IMR-90 (cell line): Measurements from ENCODE around the gene MIEN1. TPM values are rescaled to one million over a fixed set of nuclear protein-coding genes. Genes with fewer than 3 reads are reported as not detected.
"Not testable (repeated sequence)": the region's sequence is repeated elsewhere in the genome, so short reads cannot be mapped to it uniquely, and the experiment has no call there.

Experiments
- ATAC-seq: fragments of 200-7000 bp; cut with Tn5 transposase; 2 replicates; pipeline ENCODE4 v1.9.1; 2020; ENCODE audit warnings: low read depth, mild to moderate bottlenecking, moderate library complexity
- BruUV-seq: library from RNA; stranded (reverse); fragments of 400-500 nt; replicated peaks from 2 replicates; lab custom pipeline; 2021; lab: Mats Ljungman, UMichigan
- CTCF ChIA-PET: fragments of 300-600 bp; formaldehyde crosslinking; extraction: SDS; loops from one replicate; lab custom pipeline; 2021; ENCODE audit warnings: antibody characterized with exemption; lab: Yijun Ruan, JAX
- POLR2A ChIA-PET: fragments of 300-600 bp; sonication (Branson Sonifier 250); formaldehyde crosslinking; loops from one replicate; lab custom pipeline; 2022; ENCODE audit warnings: antibody characterized with exemption; ENCODE audit not compliant: unreplicated experiment; lab: Charles Lee
- DNase-seq: peaks from one replicate; pipeline ENCODE4 v3.0.0; 2013
- H2AFZ ChIP-seq: replicated peaks from 2 replicates; pipeline ENCODE3; 2013; ENCODE audit warnings: low read length, mild to moderate bottlenecking; ENCODE audit not compliant: poor library complexity
- H2AK5ac ChIP-seq: 2 replicates; pipeline ENCODE4 v1.6.1; 2013; ENCODE audit warnings: low read depth, low read length, inconsistent platforms
- H2AK9ac ChIP-seq: replicated peaks from 2 replicates; pipeline ENCODE3; 2013; ENCODE audit warnings: mild to moderate bottlenecking, low read depth, low read length, moderate library complexity; ENCODE audit not compliant: poor library complexity
- H2BK120ac ChIP-seq: 2 replicates; pipeline ENCODE4 v1.6.1; 2013; ENCODE audit warnings: low read depth, low read length, inconsistent platforms
- H2BK15ac ChIP-seq: 3 replicates; pipeline ENCODE4 v1.6.1; 2013; ENCODE audit warnings: low read depth, low read length, inconsistent platforms
- H2BK20ac ChIP-seq: 2 replicates; pipeline ENCODE4 v1.6.1; 2013; ENCODE audit warnings: low read depth, mild to moderate bottlenecking, inconsistent platforms, low read length, moderate library complexity
- H2BK5ac ChIP-seq: 2 replicates; pipeline ENCODE4 v1.6.1; 2013; ENCODE audit warnings: mild to moderate bottlenecking, low read depth, low read length, inconsistent platforms; ENCODE audit not compliant: poor library complexity, severe bottlenecking
- H3K14ac ChIP-seq: replicated peaks from 2 replicates; pipeline ENCODE4 v1.6.1; 2013; ENCODE audit warnings: low read depth, low read length, inconsistent platforms
- H3K18ac ChIP-seq: 2 replicates; pipeline ENCODE4 v1.6.1; 2013; ENCODE audit warnings: low read depth, low read length, control low read depth
- H3K23ac ChIP-seq: 2 replicates; pipeline ENCODE4 v1.6.1; 2013; ENCODE audit warnings: low read depth, low read length, inconsistent platforms
- H3K27ac ChIP-seq: 2 replicates; pipeline ENCODE4 v1.5.1; 2013; ENCODE audit warnings: mild to moderate bottlenecking, control low read depth, low read length; ENCODE audit not compliant: insufficient read depth
- H3K27me3 ChIP-seq: 2 replicates; pipeline ENCODE4 v1.6.1; 2013; ENCODE audit warnings: low read length; ENCODE audit not compliant: control insufficient read depth, insufficient read depth
- H3K36me3 ChIP-seq: 2 replicates; pipeline ENCODE4 v1.6.1; 2013; ENCODE audit warnings: low read length, mixed read lengths; ENCODE audit not compliant: control insufficient read depth, insufficient read depth
- H3K4ac ChIP-seq: 2 replicates; pipeline ENCODE4 v1.6.1; 2013; ENCODE audit warnings: low read depth, low read length, inconsistent platforms
- H3K4me1 ChIP-seq: 2 replicates; pipeline ENCODE4 v1.6.1; 2013; ENCODE audit warnings: low read length, mixed read lengths; ENCODE audit not compliant: control insufficient read depth, insufficient read depth
- H3K4me2 ChIP-seq: 2 replicates; pipeline ENCODE4 v1.6.1; 2013; ENCODE audit warnings: low read depth, mild to moderate bottlenecking, control low read depth, low read length, moderate library complexity
- H3K4me3 ChIP-seq: 2 replicates; pipeline ENCODE4 v1.5.1; 2013; ENCODE audit warnings: low read depth, mild to moderate bottlenecking, control low read depth, low read length, moderate library complexity; ENCODE audit not compliant: insufficient read depth
- H3K56ac ChIP-seq: 2 replicates; pipeline ENCODE4 v1.6.1; 2013; ENCODE audit warnings: low read length, inconsistent platforms; ENCODE audit not compliant: insufficient read depth; ENCODE audit errors: extremely low read depth
- H3K79me1 ChIP-seq, 2 experiments: 2 replicates each; pipeline ENCODE4 v1.6.1; 2013; ENCODE audit warnings: low read length in 2 of 2, inconsistent platforms in 1 of 2, low read depth in 1 of 2
- H3K9ac ChIP-seq: 2 replicates; pipeline ENCODE4 v1.6.1; 2013; ENCODE audit warnings: low read depth, low read length, control low read depth
- H3K9me1 ChIP-seq: 2 replicates; pipeline ENCODE4 v1.6.1; 2013; ENCODE audit warnings: low read length, inconsistent platforms; ENCODE audit not compliant: insufficient read depth
- H3K9me3 ChIP-seq: 2 replicates; pipeline ENCODE4 v1.6.1; 2013; ENCODE audit warnings: low read length; ENCODE audit not compliant: control insufficient read depth, insufficient read depth
- H4K20me1 ChIP-seq: 2 replicates; pipeline ENCODE4 v1.6.1; 2013; ENCODE audit warnings: low read length, inconsistent platforms; ENCODE audit not compliant: insufficient read depth
- H4K5ac ChIP-seq: 2 replicates; pipeline ENCODE4 v1.6.1; 2013; ENCODE audit warnings: mild to moderate bottlenecking, low read depth, low read length, control low read depth
- H4K8ac ChIP-seq, 2 experiments: 2 replicates each; pipeline ENCODE4 v1.6.1; 2013; ENCODE audit warnings: low read depth in 2 of 2, low read length in 2 of 2, control low read depth in 1 of 2, inconsistent platforms in 1 of 2
- H4K91ac ChIP-seq: 2 replicates; pipeline ENCODE4 v1.6.1; 2013; ENCODE audit warnings: low read depth, low read length, inconsistent platforms; ENCODE audit not compliant: insufficient read depth
- CEBPB ChIP-seq: IDR thresholded peaks from 2 replicates; pipeline ENCODE4 v1.6.1; 2012; ENCODE audit warnings: low read depth, low read length, improper control_type of control experiment
- SMC3 ChIP-seq: fragments of 150-350 bp; IDR thresholded peaks from 2 replicates; pipeline ENCODE4 v1.6.1; 2016; ENCODE audit warnings: low read depth, mild to moderate bottlenecking, antibody characterized with exemption, low read length, moderate library complexity
- WGBS, 2 experiments: methylation state at CpG; one replicate each; pipeline versions ENCODE4 v1.1.5 to v1.1.7; 2013; ENCODE audit warnings: missing lambda C conversion rate in 2 of 2; ENCODE audit not compliant: insufficient read length in 1 of 2; ENCODE audit errors: extremely low coverage in 2 of 2; 5-methylcytosine and 5-hydroxymethylcytosine counted together
- dilution Hi-C: fragments of 300-500 bp; cut with HindIII; formaldehyde crosslinking; loops from one replicate; pipeline ENCODE4 v1.14.3; 2018; ENCODE audit warnings: low sequenced_read_pairs; ENCODE audit not compliant: unreplicated experiment
- in situ Hi-C: fragments of 300-500 bp; cut with MboI; formaldehyde crosslinking; loops from 3 replicates; pipeline ENCODE4 v1.14.3; 2019; ENCODE audit warnings: low sequenced_read_pairs, inconsistent platforms, mixed read lengths
- intact Hi-C: fragments of 100-400 bp; cut with micrococcal nuclease; formaldehyde crosslinking; loops from 2 replicates; pipeline ENCODE4 v1.10.0; 2022
- polyA plus RNA-seq, 3 experiments: library from polyadenylated mRNA; depleted of rRNA; stranded (reverse); fragments of >200 nt; gene quantifications; 2 replicates each; pipeline ENCODE4 v1.2.3, GENCODE V29; 2012; ENCODE audit warnings: low replicate concordance in 1 of 3
- total RNA-seq: library from RNA; depleted of rRNA; stranded (reverse); fragments of >200 nt; gene quantifications from 2 replicates; pipeline ENCODE4 v1.2.3, GENCODE V29; 2012

MIEN1 gene
- total and polyA plus RNA-seq, 2 of the 4 experiments (the other 2 are of a cell fraction): 20.3 to 75.6 TPM

GRCh38 chr17:39750131-39751015 lies 20.0 kb upstream of the MIEN1 start (continued):
- no peak for TF ChIP-seq SMC3

DNA sequence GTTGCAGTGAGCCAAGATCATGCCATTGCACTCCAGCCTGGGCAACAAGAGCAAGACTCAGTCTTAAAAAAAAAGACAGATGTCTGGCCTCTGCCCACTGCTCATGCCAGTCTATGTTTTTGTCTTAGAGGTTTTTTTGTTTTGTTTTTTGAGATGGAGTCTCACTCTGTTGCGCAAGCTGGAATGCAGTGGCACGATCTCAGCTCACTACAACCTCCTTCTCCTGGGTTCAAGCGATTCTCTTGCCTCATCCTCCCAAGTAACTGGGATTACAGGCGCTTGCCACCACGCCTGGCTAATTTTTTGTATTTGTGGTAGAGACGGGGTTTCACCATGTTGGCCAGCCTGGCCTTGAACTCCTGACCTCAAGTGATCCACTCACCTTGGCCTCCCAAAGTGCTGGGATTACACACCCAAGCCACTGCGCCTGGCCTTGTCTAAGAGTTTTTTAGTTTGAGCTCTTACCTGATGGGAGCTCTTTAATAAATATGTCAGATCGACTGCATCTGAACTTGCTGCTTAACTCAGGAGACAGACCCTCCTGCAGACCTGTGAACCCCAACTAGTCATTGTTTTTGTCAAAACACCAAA lies 18.2 kb upstream of the MIEN1 start:
- H2BK5ac ChIP-seq, H4K8ac ChIP-seq, intact Hi-C loops, POLR2A ChIA-PET, H2BK20ac ChIP-seq, DNase-seq, H3K27ac ChIP-seq, dilution Hi-C loops, H3K23ac ChIP-seq, H4K5ac ChIP-seq, H3K36me3 ChIP-seq, H3K18ac ChIP-seq, H3K4ac ChIP-seq, H4K91ac ChIP-seq, BruUV-seq, H2AK5ac ChIP-seq, in situ Hi-C loops, H2BK15ac ChIP-seq, H3K79me1 ChIP-seq, ATAC-seq, H3K9me3 ChIP-seq, H4K20me1 ChIP-seq, H2AK9ac ChIP-seq, H3K4me1 ChIP-seq, H2AFZ ChIP-seq, H3K14ac ChIP-seq, H3K4me3 ChIP-seq, H3K56ac ChIP-seq, H3K4me2 ChIP-seq, H3K9me1 ChIP-seq, H3K9ac ChIP-seq, H2BK120ac ChIP-seq: not testable (repeated sequence)
- TF ChIP-seq CEBPB: 0 out of 2 replicates have a peak, but pooled peaks have one; percentile 22
- H3K27me3 ChIP-seq: peaks cover 21% of the 10 kb centered on the region
- CTCF ChIA-PET: interaction anchor here (0.6 to 1.3 kb wide), 3 partner anchors 16 to 1933 kb away, joined by 3 read pairs; no protein-coding TSS in a partner anchor
- no CpG with 5 or more reads among the region's 8 CpGs for WGBS, 2 experiments
